Type B pancreatic cell (in vitro differentiated cells): Measurements from ENCODE around the gene MEGF8. TPM values are rescaled to one million over a fixed set of nuclear protein-coding genes. Genes with fewer than 3 reads are reported as not detected.

ENCODE experiments used
- DNase-seq: peaks from one replicate; pipeline ENCODE4 v3.0.0; 2021; ENCODE audit warnings: mixed read lengths; ENCODE audit not compliant: unreplicated experiment; ENCODE audit errors: extremely low spot score
- H3K27ac Mint-ChIP-seq: 2 replicates; pipeline ENCODE4 v1.8.0; 2021; ENCODE audit warnings: mild to moderate bottlenecking, mixed read lengths
- H3K27me3 Mint-ChIP-seq: 2 replicates; pipeline ENCODE4 v1.8.0; 2021; ENCODE audit warnings: mixed read lengths
- H3K36me3 Mint-ChIP-seq: 2 replicates; pipeline ENCODE4 v1.8.0; 2021; ENCODE audit warnings: mixed read lengths
- H3K4me1 Mint-ChIP-seq: one replicate; pipeline ENCODE4 v1.8.0; 2021; ENCODE audit warnings: mixed read lengths; ENCODE audit not compliant: unreplicated experiment
- H3K4me3 Mint-ChIP-seq: 2 replicates; pipeline ENCODE4 v1.8.0; 2021; ENCODE audit warnings: mild to moderate bottlenecking, mixed read lengths
- H3K9me3 Mint-ChIP-seq: 2 replicates; pipeline ENCODE4 v1.8.0; 2021; ENCODE audit warnings: mixed read lengths
- total RNA-seq: library from RNA; stranded (reverse); gene quantifications from 2 replicates; pipeline ENCODE4 v1.2.1, GENCODE V29; 2021; ENCODE audit warnings: low replicate concordance
- TF ChIP-seq, protein P1 (sequence below): fragments of 200-600 bp; sonication (generic); conservative IDR thresholded peaks from 2 replicates; pipeline ENCODE4 v1.5.0; 2021; ENCODE audit warnings: antibody characterized with exemption, mild to moderate bottlenecking

MEGF8 gene
- total RNA-seq, 1 donor from 2014 or later: 49.5 TPM

DNA sequence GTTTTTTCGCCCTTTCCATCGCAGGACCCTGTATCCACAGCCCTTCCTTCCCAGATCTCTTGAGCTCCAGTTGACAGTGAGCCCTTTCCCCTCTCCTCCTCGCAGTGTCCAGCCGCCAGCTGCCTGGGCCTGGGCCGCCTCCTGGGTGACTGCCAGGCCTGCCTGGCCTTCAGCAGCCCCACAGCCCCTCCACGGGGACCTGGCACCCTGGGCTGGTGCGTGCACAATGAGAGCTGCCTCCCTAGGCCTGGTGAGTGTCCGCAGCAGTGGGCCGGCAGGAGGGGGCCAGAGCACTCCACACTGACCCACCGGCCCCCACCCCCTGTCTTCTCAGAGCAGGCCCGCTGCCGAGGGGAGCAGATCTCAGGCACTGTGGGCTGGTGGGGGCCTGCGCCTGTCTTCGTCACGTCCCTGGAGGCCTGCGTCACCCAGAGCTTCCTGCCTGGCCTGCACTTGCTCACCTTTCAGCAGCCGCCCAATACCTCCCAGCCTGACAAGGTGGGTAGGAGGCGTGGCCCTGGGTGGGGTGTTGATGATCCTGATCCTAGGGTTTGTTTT lies 19.0 kb downstream of the MEGF8 start:
- H3K27me3 Mint-ChIP-seq: no peaks in the 10 kb centered on the region
- H3K4me3 Mint-ChIP-seq: no peak overlapping the region

DNA sequence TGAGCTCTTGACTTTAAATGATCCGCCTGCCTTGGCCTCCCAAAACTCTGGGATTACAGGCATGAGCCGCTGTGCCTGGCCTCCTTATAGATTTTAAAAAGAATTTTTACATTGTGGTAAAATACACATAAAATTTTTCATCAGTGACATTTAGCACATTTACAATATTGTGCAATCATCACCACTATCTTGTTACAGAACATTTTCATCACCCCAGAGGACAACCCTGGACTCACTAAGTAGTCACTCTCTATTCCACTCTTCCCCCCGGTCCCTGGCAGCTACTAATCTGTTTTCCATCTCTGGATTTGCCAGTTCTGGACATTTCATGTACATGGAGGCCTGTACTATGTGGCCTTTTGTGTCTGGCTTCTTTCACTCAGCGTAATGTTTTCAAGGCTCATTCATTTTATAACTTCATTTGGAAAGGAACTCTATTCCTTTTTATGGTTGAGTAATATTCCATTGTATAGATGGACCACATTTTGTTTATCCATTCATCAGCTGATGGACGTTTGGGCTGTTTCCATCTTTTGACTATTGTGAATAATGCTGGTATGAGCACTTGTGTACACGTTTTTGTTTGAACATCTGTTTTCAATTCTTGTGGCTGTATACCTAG lies 19.9 kb downstream of the MEGF8 start:
- DNase-seq: no peak
- TF ChIP-seq, protein P1, sequence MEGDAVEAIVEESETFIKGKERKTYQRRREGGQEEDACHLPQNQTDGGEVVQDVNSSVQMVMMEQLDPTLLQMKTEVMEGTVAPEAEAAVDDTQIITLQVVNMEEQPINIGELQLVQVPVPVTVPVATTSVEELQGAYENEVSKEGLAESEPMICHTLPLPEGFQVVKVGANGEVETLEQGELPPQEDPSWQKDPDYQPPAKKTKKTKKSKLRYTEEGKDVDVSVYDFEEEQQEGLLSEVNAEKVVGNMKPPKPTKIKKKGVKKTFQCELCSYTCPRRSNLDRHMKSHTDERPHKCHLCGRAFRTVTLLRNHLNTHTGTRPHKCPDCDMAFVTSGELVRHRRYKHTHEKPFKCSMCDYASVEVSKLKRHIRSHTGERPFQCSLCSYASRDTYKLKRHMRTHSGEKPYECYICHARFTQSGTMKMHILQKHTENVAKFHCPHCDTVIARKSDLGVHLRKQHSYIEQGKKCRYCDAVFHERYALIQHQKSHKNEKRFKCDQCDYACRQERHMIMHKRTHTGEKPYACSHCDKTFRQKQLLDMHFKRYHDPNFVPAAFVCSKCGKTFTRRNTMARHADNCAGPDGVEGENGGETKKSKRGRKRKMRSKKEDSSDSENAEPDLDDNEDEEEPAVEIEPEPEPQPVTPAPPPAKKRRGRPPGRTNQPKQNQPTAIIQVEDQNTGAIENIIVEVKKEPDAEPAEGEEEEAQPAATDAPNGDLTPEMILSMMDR: no peak
- H3K36me3 Mint-ChIP-seq: peaks cover 3% of the 10 kb centered on the region
- H3K4me3 Mint-ChIP-seq: no peak overlapping the region
- H3K9me3 Mint-ChIP-seq: no peaks in the 10 kb centered on the region
- no peak overlapping the region for H3K27ac Mint-ChIP-seq
- no peaks in the 10 kb centered on the region for H3K27me3 Mint-ChIP-seq
- no peaks in the 10 kb centered on the region for H3K4me1 Mint-ChIP-seq

More for the DNA sequence above, 19.0 kb downstream of the MEGF8 start:
- TF ChIP-seq, protein P1: no peak
- no peaks in the 10 kb centered on the region for H3K9me3 Mint-ChIP-seq
- H3K4me1 Mint-ChIP-seq: no peaks in the 10 kb centered on the region
- H3K27ac Mint-ChIP-seq: no peak overlapping the region
- no peak for DNase-seq
- H3K36me3 Mint-ChIP-seq: peaks cover 5% of the 10 kb centered on the region

DNA sequence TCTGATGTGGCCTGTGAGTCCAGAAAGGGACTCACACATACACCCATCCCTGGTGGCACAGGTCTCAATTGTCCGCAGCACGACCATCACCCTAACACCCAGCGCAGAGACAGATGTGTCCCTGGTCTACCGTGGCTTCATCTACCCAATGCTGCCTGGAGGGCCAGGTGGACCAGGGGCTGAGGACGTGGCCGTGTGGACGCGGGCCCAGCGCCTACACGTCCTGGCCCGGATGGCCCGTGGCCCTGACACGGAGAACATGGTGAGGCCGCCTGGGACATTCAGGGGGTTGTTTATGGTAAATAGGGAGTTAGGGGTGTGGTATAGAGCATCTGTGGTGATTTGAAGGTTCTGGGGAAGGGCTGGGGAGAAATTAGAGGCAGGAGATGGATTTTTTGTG lies 22.8 kb downstream of the MEGF8 start:
- Mint-ChIP-seq H3K36me3 (peaks cover 3% of the 10 kb centered on the region), H3K27ac (no peak overlapping the region), H3K27me3 (no peaks in the 10 kb centered on the region), H3K9me3 (no peaks in the 10 kb centered on the region), H3K4me1 (no peaks in the 10 kb centered on the region), H3K4me3 (no peak overlapping the region)
- TF ChIP-seq, protein P1: no peak
- no peak for DNase-seq

DNA sequence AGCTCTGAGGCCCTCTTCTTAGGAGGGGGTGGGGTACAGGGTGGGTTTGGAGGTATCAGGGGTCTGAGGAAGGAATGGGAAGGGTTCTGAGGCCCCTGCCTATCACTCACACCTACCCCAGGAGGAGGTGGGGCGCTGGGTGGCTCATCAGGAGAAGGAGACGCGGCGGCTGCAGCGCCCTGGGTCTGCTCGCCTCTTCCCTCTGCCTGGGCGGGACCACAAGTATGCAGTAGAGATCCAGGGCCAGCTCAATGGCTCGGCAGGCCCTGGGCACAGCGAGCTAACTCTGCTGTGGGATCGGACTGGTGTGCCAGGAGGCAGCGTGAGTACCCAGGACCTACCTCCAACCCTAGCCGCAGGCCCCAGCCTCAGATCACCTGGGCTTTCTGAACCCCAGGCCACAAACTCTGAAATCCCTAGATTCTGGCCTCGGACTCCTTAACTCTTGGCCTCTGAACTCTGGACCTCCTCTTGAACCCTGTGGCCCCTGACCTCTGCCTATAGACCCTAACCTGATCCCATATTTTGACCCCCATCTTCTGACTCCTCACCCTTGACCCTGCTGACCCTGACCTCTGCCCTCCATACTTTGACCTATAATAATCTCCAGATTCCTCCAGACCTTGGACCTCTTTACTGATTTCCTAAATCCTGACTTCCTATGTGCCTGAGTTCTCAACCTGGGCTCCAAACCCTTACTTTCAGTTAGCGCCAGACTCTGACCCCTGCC lies 24.1 kb downstream of the MEGF8 start:
- H3K4me3 Mint-ChIP-seq: no peak overlapping the region
- TF ChIP-seq, protein P1: no peak
- no peaks in the 10 kb centered on the region for H3K4me1 Mint-ChIP-seq
- DNase-seq: no peak
- H3K36me3 Mint-ChIP-seq: peaks cover 9% of the 10 kb centered on the region
- no peak overlapping the region for H3K27ac Mint-ChIP-seq
- no peaks in the 10 kb centered on the region for H3K9me3 Mint-ChIP-seq
- H3K27me3 Mint-ChIP-seq: no peaks in the 10 kb centered on the region

DNA sequence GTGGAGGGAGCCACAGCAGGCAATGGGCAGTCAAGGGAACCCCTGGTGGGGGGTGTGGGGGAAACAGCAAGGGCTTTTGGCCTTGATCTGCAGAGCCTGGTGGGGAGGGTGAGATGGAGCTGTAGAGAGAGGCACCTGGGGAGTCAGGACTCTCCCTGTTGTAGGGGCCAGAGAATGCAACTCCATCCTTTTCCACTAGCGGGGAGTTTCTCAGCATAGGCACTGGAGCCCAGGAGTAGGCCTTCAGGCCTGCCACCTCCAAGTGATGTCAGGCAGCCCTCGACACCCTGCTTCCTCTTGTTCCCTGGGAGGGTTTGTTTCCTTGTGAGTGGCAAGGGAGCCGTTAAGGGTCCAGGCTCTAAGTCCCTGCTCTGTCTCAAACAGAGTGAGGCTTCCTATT lies 25.0 kb downstream of the MEGF8 start:
- no peak for DNase-seq
- Mint-ChIP-seq H3K4me3 (no peak overlapping the region), H3K4me1 (no peaks in the 10 kb centered on the region), H3K36me3 (peaks cover 9% of the 10 kb centered on the region), H3K27me3 (no peaks in the 10 kb centered on the region), H3K27ac (no peak overlapping the region), H3K9me3 (no peaks in the 10 kb centered on the region)
- TF ChIP-seq, protein P1: no peak
